AG09309 (cell line): Measurements from ENCODE around the gene CBL.

Source experiments
- DNase-seq: peaks from one replicate; pipeline ENCODE4 v3.0.0-alpha.2; 2010; ENCODE audit warnings: low read depth
- H3K4me3 ChIP-seq: 2 replicates; pipeline ENCODE4 v1.5.1; 2011; ENCODE audit warnings: mild to moderate bottlenecking, low read depth, low read length, moderate library complexity; ENCODE audit not compliant: control insufficient read depth
- TF ChIP-seq, protein P1 (sequence below): IDR thresholded peaks from 2 replicates; pipeline ENCODE4 v1.5.1; 2011; ENCODE audit warnings: mild to moderate bottlenecking, low read depth, low read length, inconsistent platforms; ENCODE audit not compliant: insufficient read depth, control insufficient read depth; ENCODE audit errors: missing control alignments

The CBL gene

DNA sequence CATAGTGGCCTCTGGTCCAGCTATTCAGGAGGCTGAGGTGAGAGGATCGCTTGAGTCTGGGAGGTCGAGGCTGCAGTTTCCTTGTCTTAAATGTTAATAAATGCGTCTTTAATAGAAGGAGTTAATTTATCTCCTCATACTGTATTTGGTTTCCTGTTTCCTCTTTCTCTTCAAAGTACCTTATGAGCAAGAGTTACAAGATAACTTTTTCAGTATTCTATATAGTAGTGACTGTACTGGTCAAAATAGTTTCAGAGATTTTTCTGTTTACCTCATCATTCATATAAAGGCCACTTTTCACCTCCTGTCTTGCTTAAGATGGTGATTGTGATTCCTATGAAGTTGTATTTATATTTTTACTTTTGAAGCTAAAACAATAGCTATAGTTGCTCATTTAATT, 59.9 kb downstream of the CBL start:
- TF ChIP-seq, protein P1, sequence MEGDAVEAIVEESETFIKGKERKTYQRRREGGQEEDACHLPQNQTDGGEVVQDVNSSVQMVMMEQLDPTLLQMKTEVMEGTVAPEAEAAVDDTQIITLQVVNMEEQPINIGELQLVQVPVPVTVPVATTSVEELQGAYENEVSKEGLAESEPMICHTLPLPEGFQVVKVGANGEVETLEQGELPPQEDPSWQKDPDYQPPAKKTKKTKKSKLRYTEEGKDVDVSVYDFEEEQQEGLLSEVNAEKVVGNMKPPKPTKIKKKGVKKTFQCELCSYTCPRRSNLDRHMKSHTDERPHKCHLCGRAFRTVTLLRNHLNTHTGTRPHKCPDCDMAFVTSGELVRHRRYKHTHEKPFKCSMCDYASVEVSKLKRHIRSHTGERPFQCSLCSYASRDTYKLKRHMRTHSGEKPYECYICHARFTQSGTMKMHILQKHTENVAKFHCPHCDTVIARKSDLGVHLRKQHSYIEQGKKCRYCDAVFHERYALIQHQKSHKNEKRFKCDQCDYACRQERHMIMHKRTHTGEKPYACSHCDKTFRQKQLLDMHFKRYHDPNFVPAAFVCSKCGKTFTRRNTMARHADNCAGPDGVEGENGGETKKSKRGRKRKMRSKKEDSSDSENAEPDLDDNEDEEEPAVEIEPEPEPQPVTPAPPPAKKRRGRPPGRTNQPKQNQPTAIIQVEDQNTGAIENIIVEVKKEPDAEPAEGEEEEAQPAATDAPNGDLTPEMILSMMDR: no peak
- no peak overlapping the region for H3K4me3 ChIP-seq
- no peak for DNase-seq

DNA sequence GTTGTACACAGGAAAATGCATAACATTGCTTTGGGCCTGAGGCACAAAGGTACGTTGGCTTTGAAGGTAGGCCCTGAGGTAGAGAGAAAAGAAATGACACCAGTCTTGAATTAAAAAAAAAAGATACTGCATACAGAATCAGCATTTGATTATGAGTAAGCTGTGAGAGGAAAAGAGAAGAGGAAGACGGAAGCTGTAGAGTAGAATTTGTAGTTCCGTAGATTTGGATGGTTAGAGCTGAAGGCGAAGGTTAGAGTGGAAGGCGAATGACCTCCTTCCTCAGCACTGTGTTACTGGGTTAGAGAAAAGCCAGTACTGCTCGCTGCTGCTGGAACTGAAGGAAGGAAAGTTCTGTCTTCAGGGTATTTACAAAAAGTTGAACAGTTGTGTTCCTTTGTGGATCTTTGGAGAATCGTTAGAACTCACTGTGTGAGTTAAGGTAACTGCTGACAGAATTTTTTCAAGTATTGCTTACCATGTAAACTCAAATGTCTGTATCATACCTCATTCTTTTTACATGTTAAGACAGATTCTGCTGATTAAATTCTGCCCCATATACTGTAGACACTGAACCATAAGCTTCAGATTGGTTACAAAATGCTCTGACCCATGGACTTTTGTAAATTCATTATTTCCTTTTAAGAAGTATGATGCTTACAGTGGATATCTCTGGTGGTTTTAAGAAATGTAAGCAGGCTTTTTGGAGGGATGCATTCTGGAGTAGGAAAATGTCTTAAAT, 60.5 kb downstream of the CBL start:
- no peak overlapping the region for H3K4me3 ChIP-seq
- TF ChIP-seq, protein P1: no peak
- DNase-seq: no peak

DNA sequence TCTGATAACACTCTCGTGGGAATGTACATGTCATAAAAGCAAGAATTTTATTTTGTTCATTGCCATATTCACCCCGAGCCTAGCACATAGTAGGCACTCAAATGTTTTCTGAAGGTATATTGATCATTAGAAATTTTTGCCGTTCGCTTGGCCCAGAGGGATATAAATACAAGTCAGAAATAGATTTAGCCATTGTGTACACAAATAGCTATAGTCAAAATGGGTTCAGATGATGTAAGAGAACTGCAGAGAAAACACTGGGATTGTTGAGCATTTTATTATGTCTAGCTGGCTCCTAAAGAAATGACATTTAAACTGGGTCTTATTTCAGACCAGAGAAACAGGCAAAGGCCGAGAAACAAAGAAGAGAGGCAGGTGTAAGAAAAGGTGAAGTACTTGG, 61.5 kb downstream of the CBL start:
- no peak for DNase-seq
- TF ChIP-seq, protein P1: no peak
- no peak overlapping the region for H3K4me3 ChIP-seq

DNA sequence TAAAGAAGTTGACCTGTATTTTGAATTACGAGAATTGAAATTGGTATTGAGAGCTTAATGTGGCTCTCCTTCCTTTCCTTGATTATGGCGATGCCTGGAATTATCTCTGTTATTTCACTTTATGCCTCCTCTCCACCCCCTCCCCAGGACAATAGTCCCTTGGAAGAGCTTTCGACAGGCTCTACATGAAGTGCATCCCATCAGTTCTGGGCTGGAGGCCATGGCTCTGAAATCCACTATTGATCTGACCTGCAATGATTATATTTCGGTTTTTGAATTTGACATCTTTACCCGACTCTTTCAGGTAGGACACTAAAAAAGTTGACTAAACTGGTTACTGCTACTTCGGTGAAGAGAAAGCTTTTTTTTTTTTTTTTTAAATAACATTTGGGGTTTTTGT, 67.6 kb downstream of the CBL start:
- TF ChIP-seq, protein P1: no peak
- DNase-seq: no peak
- no peak overlapping the region for H3K4me3 ChIP-seq

DNA sequence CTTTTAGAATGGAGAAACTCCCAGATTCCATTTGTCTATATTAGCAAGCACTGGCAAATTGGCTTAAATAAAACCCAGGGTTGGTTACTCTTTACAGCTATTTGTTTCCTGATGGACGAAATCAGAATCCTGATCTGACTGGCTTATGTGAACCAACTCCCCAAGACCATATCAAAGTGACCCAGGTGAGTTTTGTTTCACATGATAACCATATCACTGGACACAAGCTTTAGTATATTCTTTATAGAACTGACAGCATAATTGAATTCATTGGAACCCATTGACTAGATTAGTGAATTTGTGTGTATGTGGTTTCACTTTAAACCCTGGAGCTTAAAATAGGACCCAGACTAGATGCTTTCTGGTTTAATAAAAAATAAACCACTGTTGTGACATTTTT, 71.5 kb downstream of the CBL start:
- DNase-seq: no peak

DNA sequence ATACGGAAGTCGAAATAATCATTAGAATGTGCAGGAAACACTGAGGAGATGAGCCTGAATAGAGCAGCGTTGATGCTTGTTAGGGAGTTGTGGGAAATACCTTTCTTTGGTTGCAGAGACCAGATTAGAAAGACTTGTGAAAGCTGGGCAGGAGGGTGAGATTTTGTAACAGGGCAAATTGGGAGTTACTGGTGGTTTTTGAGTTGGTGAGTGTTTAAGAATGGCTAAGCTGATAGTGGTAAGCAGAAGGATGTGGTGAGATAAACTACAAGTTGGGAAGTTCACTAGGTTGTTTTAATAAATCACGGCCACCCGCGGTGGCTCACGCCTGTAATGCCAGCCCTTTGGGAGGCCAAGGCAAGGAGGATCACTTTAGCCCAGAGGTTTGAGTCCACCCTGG, 76.4 kb downstream of the CBL start:
- H3K4me3 ChIP-seq: no peak overlapping the region
- DNase-seq: no peak
- TF ChIP-seq, protein P1: no peak

More for the DNA sequence above, 71.5 kb downstream of the CBL start:
- TF ChIP-seq, protein P1: no peak
- no peak overlapping the region for H3K4me3 ChIP-seq
